ENCODE results near the gene FAM222B. TPM values are rescaled to one million over a fixed set of nuclear protein-coding genes. Genes with fewer than 3 reads are reported as not detected.
"Not testable (repeated sequence)": the region's sequence is repeated elsewhere in the genome, so short reads cannot be mapped to it uniquely, and the experiment has no call there.

Gene FAM222B
- total RNA-seq, 1 donor from 2014 or later, result 17.3 TPM

GRCh38 chr17:28807925-28808634 is 34.5 kb downstream of the FAM222B start:
- no peak for DNase-seq (ENCODE audit: low spot score)
- intact Hi-C loops (cut with DNase I), result no loop called here
- ATAC-seq, result no peak

- no peak for DNase-seq (ENCODE audit: low spot score)
- ATAC-seq, result no peak
- intact Hi-C loops (cut with DNase I), result no loop called here
Observed at GRCh38 chr17:28796062-28796461, 46.5 kb downstream of the FAM222B start.

GRCh38 chr17:28794846-28795441 is 47.6 kb downstream of the FAM222B start:
- not testable (repeated sequence) for ATAC-seq; DNase-seq (ENCODE audit: low spot score)
- intact Hi-C loops (cut with DNase I), result loop anchor here (5.0 kb wide), 1 partner anchor 118 kb away; no protein-coding TSS in a partner anchor

- intact Hi-C loops (cut with DNase I), result loop anchor here (5.0 kb wide), 1 partner anchor 116 kb away; no protein-coding TSS in a partner anchor
- ATAC-seq (no peak), DNase-seq (ENCODE audit: low spot score) (no peak)
Observed at GRCh38 chr17:28792877-28793661, 49.5 kb downstream of the FAM222B start.

- ATAC-seq (no peak), DNase-seq (ENCODE audit: low spot score) (no peak)
- intact Hi-C loops (cut with DNase I), result no loop called here
Observed at GRCh38 chr17:28788100-28788499, 54.5 kb downstream of the FAM222B start.

- intact Hi-C loops (cut with DNase I), result no loop called here
- DNase-seq (ENCODE audit: low spot score), result no peak
- ATAC-seq, result no peak
Observed at GRCh38 chr17:28783161-28783560, 59.4 kb downstream of the FAM222B start.

- DNase-seq (ENCODE audit: low spot score); ATAC-seq; intact Hi-C loops (cut with DNase I): not testable (repeated sequence)
Observed at GRCh38 chr17:28779601-28780000, 63.0 kb downstream of the FAM222B start.

GRCh38 chr17:28777178-28777577 is 65.4 kb downstream of the FAM222B start:
- no peak for ATAC-seq
- intact Hi-C loops (cut with DNase I), result no loop called here
- DNase-seq (ENCODE audit: low spot score), result no peak

GRCh38 chr17:28774206-28774605 is 68.4 kb downstream of the FAM222B start:
- no peak for DNase-seq (ENCODE audit: low spot score)
- intact Hi-C loops (cut with DNase I), result no loop called here
- ATAC-seq, result no peak

GRCh38 chr17:28773736-28774135 is 68.9 kb downstream of the FAM222B start:
- intact Hi-C loops (cut with DNase I), result no loop called here
- ATAC-seq (no peak), DNase-seq (ENCODE audit: low spot score) (no peak)

- DNase-seq (ENCODE audit: low spot score) (no peak), ATAC-seq (no peak)
- intact Hi-C loops (cut with DNase I), result no loop called here
Observed at GRCh38 chr17:28765038-28765437, 77.6 kb downstream of the FAM222B start.

- intact Hi-C loops (cut with DNase I), result loop anchor here (5.0 kb wide), 1 partner anchor 143 kb away; no protein-coding TSS in a partner anchor
- DNase-seq (ENCODE audit: low spot score), result peak; percentile 88
- ATAC-seq, result peak; percentile 62
Observed at GRCh38 chr17:28763804-28764266, 78.8 kb downstream of the FAM222B start.

GRCh38 chr17:28763137-28763799 is 79.3 kb downstream of the FAM222B start:
- intact Hi-C loops (cut with DNase I), result loop anchor here (5.0 kb wide), 1 partner anchor 144 kb away; no protein-coding TSS in a partner anchor
- ATAC-seq (peak; percentile 25), DNase-seq (ENCODE audit: low spot score) (no peak)

GRCh38 chr17:28760601-28761562 is 81.7 kb downstream of the FAM222B start:
- intact Hi-C loops (cut with DNase I), result loop anchor here (5.0 kb wide), 1 partner anchor 146 kb away; no protein-coding TSS in a partner anchor
- ATAC-seq, result peak; percentile 40
- peak; percentile 69 for DNase-seq (ENCODE audit: low spot score)

GRCh38 chr17:28759256-28759865 is 83.2 kb downstream of the FAM222B start:
- intact Hi-C loops (cut with DNase I), result no loop called here
- no peak for DNase-seq (ENCODE audit: low spot score)
- ATAC-seq, result peak; percentile 23

GRCh38 chr17:28758411-28759121 is 84.0 kb downstream of the FAM222B start:
- DNase-seq (ENCODE audit: low spot score) (no peak), ATAC-seq (peak; percentile 12)
- intact Hi-C loops (cut with DNase I), result no loop called here
